Measurements from ENCODE around the gene RFX3.

The RFX3 gene

GRCh38 chr9:3475300-3476020 is 50.3 kb downstream of the RFX3 start:
- peak; percentile 15 for DNase-seq (ENCODE audit: low spot score)

DNA sequence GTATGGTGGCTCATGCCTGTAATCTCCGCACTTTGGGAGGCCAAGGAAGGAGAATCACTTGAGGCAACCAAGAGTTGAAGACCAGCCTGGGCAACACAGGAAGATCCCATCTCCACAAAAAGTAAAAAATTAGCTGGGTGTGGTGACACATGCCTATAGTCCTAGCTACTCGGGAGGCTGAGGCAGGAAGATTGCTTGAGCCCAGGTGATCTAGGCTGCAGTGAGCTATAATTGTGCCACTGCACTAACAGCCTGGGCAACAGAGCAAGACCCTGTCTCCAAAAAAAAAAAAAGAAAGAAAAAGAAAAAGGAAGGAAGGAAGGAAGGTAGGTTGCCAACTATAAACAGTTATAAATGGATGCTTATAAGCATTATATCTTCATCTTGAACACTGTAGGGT is 51.0 kb downstream of the RFX3 start:
- DNase-seq (ENCODE audit: low spot score) = no peak

- DNase-seq (ENCODE audit: low spot score) = no peak
These were observed 52.4 kb downstream of the RFX3 start for GRCh38 chr9:3473405-3473804.

DNA sequence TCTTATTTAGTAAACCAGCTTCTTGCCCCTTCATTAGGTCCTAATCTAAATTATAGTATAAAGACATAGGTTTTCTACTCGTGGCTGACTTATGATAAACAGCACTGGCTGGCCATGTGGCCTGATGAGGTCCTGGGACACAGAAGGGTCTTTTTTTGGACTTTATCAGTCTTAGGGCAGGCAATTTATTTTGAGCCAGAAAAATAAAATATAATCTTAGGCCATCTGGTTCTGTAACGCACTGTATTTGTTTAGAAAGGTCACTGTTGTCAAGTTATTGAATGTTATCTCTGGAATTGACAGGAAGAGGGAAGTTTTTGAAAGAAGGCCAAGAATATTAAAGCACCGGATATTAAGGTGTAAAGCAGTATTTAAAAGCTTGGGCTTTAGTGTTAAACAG is 53.9 kb downstream of the RFX3 start:
- no peak for DNase-seq (ENCODE audit: low spot score)

DNA sequence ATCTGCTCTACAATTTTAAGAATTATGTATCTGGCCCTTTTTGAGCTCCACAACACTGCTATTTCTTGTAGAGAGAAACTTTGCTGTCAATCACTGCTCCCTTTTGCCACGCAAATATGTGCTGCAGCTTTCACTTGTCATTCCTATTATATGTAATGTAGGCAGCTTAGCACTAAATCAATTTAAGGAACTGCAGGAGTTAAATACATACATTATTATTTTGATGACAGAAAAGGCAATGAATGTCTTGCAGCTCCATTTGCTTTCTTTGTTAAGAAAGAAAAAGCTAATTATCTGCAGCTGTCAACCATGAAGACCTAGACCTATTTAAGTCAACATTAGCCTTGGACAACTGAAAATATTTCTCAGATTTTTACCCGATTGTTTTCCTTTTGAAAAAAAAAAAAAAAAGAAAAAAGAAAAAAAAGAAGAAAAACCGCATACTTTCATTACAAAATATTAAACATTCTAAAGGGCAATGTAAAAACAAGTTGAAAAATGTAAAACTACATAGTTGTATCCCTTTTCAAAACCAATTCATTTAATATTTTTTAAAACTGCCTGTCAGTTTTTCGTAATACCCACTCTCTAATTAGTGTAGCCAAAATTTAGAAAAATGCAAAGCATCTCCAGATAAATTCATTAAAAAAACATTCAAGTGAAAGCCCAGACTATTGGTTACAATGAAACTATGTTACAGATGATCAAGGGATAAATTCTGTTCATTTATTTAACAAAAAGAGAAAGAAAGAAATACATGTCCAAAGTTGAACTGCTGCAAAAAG is 57.2 kb downstream of the RFX3 start:
- DNase-seq (ENCODE audit: low spot score) = no peak

- peak; percentile 73 for DNase-seq (ENCODE audit: low spot score)
These were observed 58.1 kb downstream of the RFX3 start for GRCh38 chr9:3467593-3468219.

DNA sequence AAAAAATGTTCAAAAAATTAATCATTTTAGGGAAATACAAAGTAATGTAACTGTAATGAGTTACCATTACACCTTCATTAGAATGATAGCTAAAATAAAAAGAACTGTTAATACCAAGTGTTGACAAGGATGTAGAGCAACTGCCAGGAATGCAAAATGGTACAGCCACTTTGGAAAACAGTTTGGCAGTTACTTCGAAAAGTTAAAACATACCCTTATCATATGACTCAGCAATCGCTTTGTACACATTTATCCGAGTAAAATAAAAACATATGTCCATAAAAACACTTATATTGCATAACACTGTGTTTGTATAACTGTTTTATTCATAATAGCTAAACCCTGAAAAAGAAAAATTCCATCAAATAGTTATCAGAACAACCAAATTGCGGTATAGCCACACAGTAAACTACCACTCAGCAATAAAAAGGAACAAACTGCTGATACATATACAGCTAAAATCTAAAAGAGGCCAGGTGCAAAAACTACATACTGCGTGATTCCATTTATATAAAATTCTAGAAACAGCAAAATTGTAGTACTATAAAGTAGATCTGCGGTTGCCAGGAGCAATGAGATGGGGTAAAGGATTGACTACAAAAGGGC is 61.7 kb downstream of the RFX3 start:
- DNase-seq (ENCODE audit: low spot score) = no peak

- DNase-seq (ENCODE audit: low spot score) = no peak
These were observed 66.9 kb downstream of the RFX3 start for GRCh38 chr9:3458806-3459475.

DNA sequence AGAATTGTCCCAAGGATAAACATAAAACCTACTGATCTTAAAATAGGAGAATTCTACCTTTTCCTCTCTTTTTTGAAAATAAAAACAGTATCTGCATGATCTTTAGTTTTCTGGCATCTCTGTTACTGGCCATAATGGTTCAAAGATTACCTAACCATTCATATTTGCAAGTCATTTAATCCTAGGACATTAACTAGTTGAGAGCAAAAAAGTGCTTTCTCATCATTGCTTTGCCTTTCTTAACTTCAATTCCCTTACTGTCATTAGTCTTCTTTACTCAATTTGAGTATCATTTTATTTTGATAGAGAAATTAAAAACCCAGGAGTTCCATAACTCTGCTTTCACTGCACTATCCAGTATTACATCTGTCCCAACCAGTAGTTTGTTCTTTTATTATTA is 68.6 kb downstream of the RFX3 start:
- DNase-seq (ENCODE audit: low spot score) = no peak

GRCh38 chr9:3455717-3456116 is 70.1 kb downstream of the RFX3 start:
- no peak for DNase-seq (ENCODE audit: low spot score)

DNA sequence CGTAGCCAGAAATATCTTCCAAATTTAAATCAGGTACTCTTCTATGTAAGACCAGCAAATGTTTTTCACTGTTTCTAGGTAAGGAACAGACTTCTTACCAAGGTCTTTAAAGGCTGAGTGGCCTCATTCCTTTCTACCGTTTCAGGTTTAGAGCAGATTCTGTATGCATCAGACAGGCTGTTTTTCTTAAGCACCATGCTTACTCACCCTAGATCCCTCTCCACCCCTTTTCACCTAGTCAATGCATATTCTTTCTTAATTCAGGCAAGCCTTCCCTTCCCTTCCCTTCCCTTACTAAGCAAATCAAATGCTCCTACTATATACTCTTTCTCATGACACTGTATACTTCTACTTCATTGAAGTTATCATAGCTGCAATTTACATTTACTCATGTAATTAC is 70.7 kb downstream of the RFX3 start:
- DNase-seq (ENCODE audit: low spot score) = peak; percentile 3

- DNase-seq (ENCODE audit: low spot score) = no peak
These were observed 73.8 kb downstream of the RFX3 start for GRCh38 chr9:3451956-3452355.

- DNase-seq (ENCODE audit: low spot score) = no peak
These were observed 78.0 kb downstream of the RFX3 start for GRCh38 chr9:3447788-3448187.

DNA sequence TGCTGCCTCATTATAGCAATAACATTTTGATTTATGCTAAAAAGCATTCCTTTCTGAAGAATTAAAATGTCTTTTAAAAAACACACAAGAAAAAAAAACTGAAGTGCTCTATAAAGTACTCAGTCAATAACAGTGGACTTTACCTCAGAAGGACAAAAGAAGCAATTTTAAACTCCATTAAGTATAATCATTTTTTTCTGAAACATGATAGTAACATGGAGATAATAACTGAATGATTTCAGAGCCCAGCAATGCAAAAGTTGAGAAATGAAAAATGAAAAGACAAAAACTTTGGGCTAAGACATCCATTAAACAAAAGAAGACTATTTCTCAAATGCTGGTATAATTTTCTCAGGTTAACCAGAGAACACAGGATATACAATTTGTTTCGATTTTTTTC is 78.7 kb downstream of the RFX3 start:
- DNase-seq (ENCODE audit: low spot score) = no peak

- DNase-seq (ENCODE audit: low spot score) = no peak
These were observed 79.5 kb downstream of the RFX3 start for GRCh38 chr9:3446313-3446712.

DNA sequence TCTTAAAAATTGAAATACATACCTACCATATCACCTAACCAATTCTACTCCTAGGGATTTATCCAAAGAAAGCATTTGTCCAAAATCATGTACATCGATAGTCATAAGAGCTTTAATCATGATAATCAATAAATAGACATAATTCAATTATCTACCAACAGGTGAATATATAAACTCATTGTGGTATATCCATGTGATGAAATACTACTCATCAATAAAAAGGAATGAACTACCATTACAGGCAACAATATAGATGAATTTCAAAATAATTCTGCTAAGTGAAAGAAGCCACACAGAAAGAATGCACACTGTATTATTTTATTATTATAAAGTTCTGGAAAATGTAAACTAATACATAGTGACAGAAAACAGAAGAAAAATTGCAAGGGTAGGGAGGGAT is 81.8 kb downstream of the RFX3 start:
- DNase-seq (ENCODE audit: low spot score) = no peak

DNA sequence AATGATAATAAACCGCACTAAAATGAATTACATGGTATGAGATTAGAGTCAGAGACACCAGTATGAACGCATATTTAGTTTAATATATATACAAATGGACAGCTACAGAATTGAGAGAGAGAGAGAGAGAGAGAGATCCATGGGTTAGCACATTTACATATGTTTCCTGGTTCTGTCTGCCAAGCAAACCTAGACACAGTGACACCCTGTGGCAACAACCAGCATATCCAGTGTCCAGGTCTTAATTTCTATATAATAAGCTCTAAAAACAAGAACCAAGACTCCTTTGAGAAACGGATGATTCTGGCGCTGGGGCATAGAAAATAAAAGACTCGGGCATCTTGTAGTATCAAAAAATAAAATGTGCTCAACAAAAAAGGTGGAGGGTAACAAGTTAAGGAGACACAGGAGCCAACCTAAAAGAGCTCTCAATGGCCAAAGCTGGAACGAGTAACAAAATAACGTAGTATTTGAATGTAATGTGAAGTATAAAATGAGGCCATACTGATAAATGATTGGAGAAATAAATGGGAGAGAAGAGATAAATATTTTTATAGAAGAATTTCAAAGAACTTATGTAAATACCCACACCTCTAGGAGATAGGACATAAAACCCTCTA is 84.5 kb downstream of the RFX3 start:
- DNase-seq (ENCODE audit: low spot score) = peak; percentile 69

- peak; percentile 40 for DNase-seq (ENCODE audit: low spot score)
These were observed 89.0 kb downstream of the RFX3 start for GRCh38 chr9:3436629-3437420.

DNA sequence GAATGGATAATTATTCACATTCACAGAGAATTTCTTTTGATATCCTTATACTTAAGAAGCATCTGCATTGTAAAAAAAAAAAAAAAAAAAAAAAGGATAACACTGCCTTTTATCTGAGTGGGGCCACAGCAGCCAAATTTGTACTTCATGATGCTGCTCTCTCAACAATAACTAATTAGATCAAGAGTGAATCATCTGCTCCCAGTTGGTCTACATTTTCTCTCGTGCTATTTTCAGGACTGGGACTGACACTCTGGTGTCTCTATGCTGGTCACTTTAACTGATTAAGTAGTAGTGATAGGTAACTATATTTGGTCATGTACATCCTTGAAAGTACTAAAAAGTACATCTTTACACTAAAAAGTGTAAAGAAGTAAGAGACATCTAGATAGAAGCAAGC is 90.1 kb downstream of the RFX3 start:
- DNase-seq (ENCODE audit: low spot score) = no peak

GRCh38 chr9:3434594-3434993 is 91.2 kb downstream of the RFX3 start:
- DNase-seq (ENCODE audit: low spot score) = no peak

- no peak for DNase-seq (ENCODE audit: low spot score)
These were observed 92.0 kb downstream of the RFX3 start for GRCh38 chr9:3433754-3434153.

Data from RKO (cell line).